ENCODE data around the gene CDH22. TPM values are rescaled to one million over a fixed set of nuclear protein-coding genes. Genes with fewer than 3 reads are reported as not detected.

Gene CDH22
- total RNA-seq, 3 donors from 2014 or later (not counting 1 experiment from before 2014, with no cell fraction given), result not detected

DNA sequence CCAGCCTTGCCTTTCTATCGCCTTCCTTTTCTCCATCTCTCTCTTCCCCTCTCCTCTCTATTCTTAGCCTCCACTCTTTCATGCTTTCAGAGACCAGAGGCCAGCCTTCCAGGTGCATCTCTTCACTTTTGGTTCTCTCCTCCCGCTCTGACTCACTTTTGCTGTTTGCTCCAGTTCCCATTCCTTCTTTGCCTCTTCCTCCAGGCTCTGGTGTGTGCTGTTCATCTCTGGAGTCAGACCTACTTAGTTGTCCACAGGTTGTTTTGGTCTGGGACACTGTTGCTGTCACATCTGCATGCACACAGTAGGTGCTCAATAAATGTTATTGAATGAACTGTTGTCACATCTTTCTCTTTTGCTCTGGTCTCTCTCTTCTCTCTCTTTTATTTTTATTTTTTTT, 1.6 kb upstream of the CDH22 start:
- intact Hi-C loops (cut with micrococcal nuclease), result no loop called here
- Histone ChIP-seq H3K4me3 (ENCODE audit: low read length) (no peak overlapping the region), H3K4me1 (ENCODE audit: control insufficient read depth, insufficient read depth, low read length) (peaks cover 15% of the 10 kb centered on the region), H3K9me3 (ENCODE audit: control insufficient read depth, insufficient read depth, low read length) (no peaks in the 10 kb centered on the region), H3K36me3 (ENCODE audit: control insufficient read depth, insufficient read depth, low read length) (no peaks in the 10 kb centered on the region), H3K27me3 (ENCODE audit: control insufficient read depth, insufficient read depth, low read length) (peaks cover 45% of the 10 kb centered on the region), H3K27ac (ENCODE audit: low read length) (no peak overlapping the region)
- DNase-seq (no peak), ATAC-seq (no peak)
- Mint-ChIP-seq H3K36me3 (no peaks in the 10 kb centered on the region), H3K27ac (no peak overlapping the region), H3K9me3 (no peaks in the 10 kb centered on the region), H3K4me1 (peaks cover 0 to 21% of the 10 kb centered on the region in 2 donors), H3K27me3 (ENCODE audit: low read depth in 2 of 2) (peaks cover 61 to 74% of the 10 kb centered on the region in 2 donors), H3K4me3 (peak overlapping the region; percentile 42)
- WGBS (ENCODE audit: insufficient coverage), result 52% methylated on average over 2 of the region's 2 CpGs
- TF ChIP-seq, protein P1, sequence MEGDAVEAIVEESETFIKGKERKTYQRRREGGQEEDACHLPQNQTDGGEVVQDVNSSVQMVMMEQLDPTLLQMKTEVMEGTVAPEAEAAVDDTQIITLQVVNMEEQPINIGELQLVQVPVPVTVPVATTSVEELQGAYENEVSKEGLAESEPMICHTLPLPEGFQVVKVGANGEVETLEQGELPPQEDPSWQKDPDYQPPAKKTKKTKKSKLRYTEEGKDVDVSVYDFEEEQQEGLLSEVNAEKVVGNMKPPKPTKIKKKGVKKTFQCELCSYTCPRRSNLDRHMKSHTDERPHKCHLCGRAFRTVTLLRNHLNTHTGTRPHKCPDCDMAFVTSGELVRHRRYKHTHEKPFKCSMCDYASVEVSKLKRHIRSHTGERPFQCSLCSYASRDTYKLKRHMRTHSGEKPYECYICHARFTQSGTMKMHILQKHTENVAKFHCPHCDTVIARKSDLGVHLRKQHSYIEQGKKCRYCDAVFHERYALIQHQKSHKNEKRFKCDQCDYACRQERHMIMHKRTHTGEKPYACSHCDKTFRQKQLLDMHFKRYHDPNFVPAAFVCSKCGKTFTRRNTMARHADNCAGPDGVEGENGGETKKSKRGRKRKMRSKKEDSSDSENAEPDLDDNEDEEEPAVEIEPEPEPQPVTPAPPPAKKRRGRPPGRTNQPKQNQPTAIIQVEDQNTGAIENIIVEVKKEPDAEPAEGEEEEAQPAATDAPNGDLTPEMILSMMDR (IDR thresholded peaks at IDR 0.05), result no peak

DNA sequence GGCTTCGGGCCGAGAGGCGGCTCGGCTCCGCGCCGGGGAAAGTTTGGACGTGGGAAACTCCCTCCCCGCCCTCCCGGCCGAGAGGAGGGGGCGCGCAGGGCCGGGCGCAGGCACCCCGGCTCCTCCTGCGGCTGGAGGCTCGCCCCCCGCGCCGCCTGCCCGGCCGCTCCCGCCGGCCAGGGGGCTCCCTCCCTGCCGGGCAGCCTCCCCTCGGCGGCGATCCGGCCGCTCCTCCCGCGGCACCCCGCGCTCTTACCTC, 370 bp downstream of the CDH22 start:
- peaks cover 35% of the 10 kb centered on the region for H3K27me3 ChIP-seq (ENCODE audit: control insufficient read depth, insufficient read depth, low read length)
- under 1% methylated on average over 35 of the region's 35 CpGs for WGBS (ENCODE audit: insufficient coverage)
- no peak for DNase-seq

DNA sequence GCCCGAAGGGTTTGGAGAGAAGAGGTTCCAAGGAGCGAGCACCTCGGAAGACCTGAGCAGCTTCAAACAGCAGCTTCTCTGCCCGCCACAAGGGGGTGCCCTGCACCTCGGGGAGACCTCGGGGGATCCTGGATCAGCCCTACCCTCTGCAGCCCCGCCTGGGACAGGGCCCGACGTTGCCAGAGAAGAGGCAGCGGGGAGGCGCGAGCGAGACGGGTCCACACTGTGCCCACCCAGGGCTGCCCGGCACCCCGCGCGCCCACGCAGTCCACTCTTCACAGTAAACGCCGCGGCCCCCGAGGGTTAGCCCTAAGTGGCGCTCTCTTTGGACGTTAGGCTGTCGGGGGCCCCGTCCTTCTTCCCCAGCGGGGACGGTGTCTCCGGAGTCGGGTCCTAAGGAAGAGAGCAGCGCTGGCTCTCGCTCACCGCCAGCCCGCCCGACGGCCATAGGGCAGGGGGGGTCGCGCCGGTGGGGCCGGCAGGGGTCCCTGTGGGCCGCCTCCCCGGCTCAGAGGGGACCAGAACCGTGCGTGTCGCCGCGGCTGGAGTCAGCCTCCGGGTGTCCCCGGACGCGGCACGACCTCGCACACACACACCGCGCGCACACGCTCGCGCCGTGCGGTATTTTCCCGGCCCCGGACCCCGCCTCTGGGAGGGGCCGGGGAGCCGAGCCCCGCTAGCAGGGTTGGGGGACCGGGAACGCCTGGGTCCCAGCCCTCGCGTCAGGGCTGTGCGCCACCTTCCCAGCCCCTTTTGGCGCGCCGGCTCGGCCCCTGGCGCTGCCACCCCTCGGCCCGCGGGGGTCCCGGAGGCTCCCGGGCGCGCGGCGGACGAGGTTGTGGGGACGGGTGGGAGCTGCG, 929 bp downstream of the CDH22 start:
- TF ChIP-seq, protein P1 (IDR thresholded peaks at IDR 0.05), result peak; percentile 79
- 2% methylated on average over 90 of the region's 90 CpGs for WGBS (ENCODE audit: insufficient coverage)
- Mint-ChIP-seq H3K4me1 (peaks cover 0 to 21% of the 10 kb centered on the region in 2 donors), H3K27me3 (ENCODE audit: low read depth in 2 of 2) (peaks cover 52 to 76% of the 10 kb centered on the region in 2 donors), H3K9me3 (no peaks in the 10 kb centered on the region), H3K36me3 (no peaks in the 10 kb centered on the region), H3K27ac (no peak overlapping the region), H3K4me3 (peak overlapping the region; percentile 73)
- no peaks in the 10 kb centered on the region for H3K36me3 ChIP-seq (ENCODE audit: control insufficient read depth, insufficient read depth, low read length)
- peak; percentile 49 to 87 for DNase-seq
- ATAC-seq, result peak; percentile 80 to 90 (median 85)
- intact Hi-C loops (cut with micrococcal nuclease), result loop anchor here (1.0 to 2.0 kb wide), 2 partner anchors 104 to 375 kb away; no protein-coding TSS in a partner anchor
- peaks cover 33% of the 10 kb centered on the region for H3K27me3 ChIP-seq (ENCODE audit: control insufficient read depth, insufficient read depth, low read length)
- H3K4me3 ChIP-seq (ENCODE audit: low read length), result no peak overlapping the region
- peaks cover 12% of the 10 kb centered on the region for H3K4me1 ChIP-seq (ENCODE audit: control insufficient read depth, insufficient read depth, low read length)
- no peaks in the 10 kb centered on the region for H3K9me3 ChIP-seq (ENCODE audit: control insufficient read depth, insufficient read depth, low read length)
- H3K27ac ChIP-seq (ENCODE audit: low read length), result no peak overlapping the region

More for the DNA sequence above, 370 bp downstream of the CDH22 start:
- ATAC-seq, result peak in 2 of 3 donors; percentile 7 to 9
- no peaks in the 10 kb centered on the region for H3K36me3 Mint-ChIP-seq
- Histone ChIP-seq H3K27ac (ENCODE audit: low read length) (no peak overlapping the region), H3K9me3 (ENCODE audit: control insufficient read depth, insufficient read depth, low read length) (no peaks in the 10 kb centered on the region), H3K4me3 (ENCODE audit: low read length) (no peak overlapping the region), H3K36me3 (ENCODE audit: control insufficient read depth, insufficient read depth, low read length) (no peaks in the 10 kb centered on the region), H3K4me1 (ENCODE audit: control insufficient read depth, insufficient read depth, low read length) (peaks cover 15% of the 10 kb centered on the region)
- H3K27me3 Mint-ChIP-seq (ENCODE audit: low read depth in 2 of 2), result peaks cover 54 to 74% of the 10 kb centered on the region in 2 donors
- peaks cover 0 to 21% of the 10 kb centered on the region in 2 donors for H3K4me1 Mint-ChIP-seq
- H3K27ac Mint-ChIP-seq, result no peak overlapping the region
- TF ChIP-seq, protein P1 (IDR thresholded peaks at IDR 0.05), result no peak
- H3K9me3 Mint-ChIP-seq, result no peaks in the 10 kb centered on the region
- no peak overlapping the region for H3K4me3 Mint-ChIP-seq
- intact Hi-C loops (cut with micrococcal nuclease), result loop anchor here (1.0 to 2.0 kb wide), 2 partner anchors 103 to 375 kb away; no protein-coding TSS in a partner anchor
